Tibial artery (tissue), 4 donors: ENCODE measurements around the gene FRMD4A.

Experiments
- DNase-seq, 2 donors: peaks; one replicate each; pipeline ENCODE4 v3.0.0-alpha.2; 2019
- H3K27ac ChIP-seq, 2 donors: fragments of 200-600 bp; sonication (generic) in 1 of 2; 1 replicate in 1 of 2; 2 replicates in 1 of 2; pipeline ENCODE4 v1.5.1; 2018 to 2019; ENCODE audit warnings: mild to moderate bottlenecking in 1 of 2
- H3K27me3 ChIP-seq, 2 donors: fragments of 200-600 bp; sonication (generic) in 1 of 2; one replicate each; pipeline versions ENCODE4 v1.5.1 to v1.6.0; 2016 to 2019
- H3K36me3 ChIP-seq, 3 donors: fragments of 200-600 bp; sonication (generic) in 2 of 3; one replicate each; pipeline ENCODE4 v1.5.1; 2016 to 2019; ENCODE audit warnings: mild to moderate bottlenecking in 2 of 3
- H3K4me1 ChIP-seq, 4 donors: fragments of 200-600 bp; sonication (generic) in 2 of 4; 1 replicate in 3 of 4; 2 replicates in 1 of 4; pipeline ENCODE4 v1.5.1; 2016 to 2019
- H3K4me3 ChIP-seq, 2 donors: fragments of 200-600 bp; sonication (generic) in 1 of 2; 1 replicate in 1 of 2; 2 replicates in 1 of 2; pipeline ENCODE4 v1.5.1; 2018 to 2019; ENCODE audit warnings: mild to moderate bottlenecking in 2 of 2
- H3K9me3 ChIP-seq, 3 donors: fragments of 200-600 bp; sonication (generic) in 1 of 3; one replicate each; pipeline ENCODE4 v1.5.1; 2016 to 2019
- intact Hi-C: fragments of 100-400 bp; cut with DNase I; formaldehyde crosslinking; loops from one replicate; pipeline ENCODE4 v1.15.0; 2023; ENCODE audit warnings: low total_unique reads
- TF ChIP-seq, protein P1 (sequence below), 2 experiments: fragments of 200-600 bp in 1 of 2; fragments of 450-650 bp in 1 of 2; IDR thresholded peaks; one replicate each; pipeline ENCODE4 v1.5.1; 2017 to 2019; ENCODE audit warnings: antibody characterized with exemption in 2 of 2, mild to moderate bottlenecking in 1 of 2, moderate library complexity in 1 of 2

The FRMD4A gene

DNA sequence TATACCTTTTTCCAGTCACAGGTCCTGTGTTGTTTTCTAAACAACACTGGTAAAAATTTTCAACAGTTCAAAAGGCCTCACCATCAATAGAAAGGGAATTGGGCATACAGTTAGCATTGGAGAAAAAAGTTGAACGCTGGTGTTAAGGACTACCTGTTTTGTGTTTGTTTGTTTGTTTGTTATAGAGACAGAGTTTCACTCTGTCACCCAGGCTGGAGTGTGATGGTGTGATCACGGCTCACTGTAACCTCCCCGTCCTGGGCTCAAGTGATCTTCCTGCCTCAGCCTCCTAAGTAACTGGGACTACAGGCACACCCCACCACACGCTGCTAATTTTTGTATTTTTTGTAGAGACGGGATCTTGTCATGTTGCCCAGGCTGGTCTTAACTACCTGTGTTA lies 437.9 kb downstream of the FRMD4A start:
- H3K9me3 ChIP-seq: no peaks in the 10 kb centered on the region
- H3K4me3 ChIP-seq: no peak overlapping the region
- H3K27ac ChIP-seq: peak overlapping the region; percentile 91 to 95
- DNase-seq: no peak
- H3K27me3 ChIP-seq: no peaks in the 10 kb centered on the region
- intact Hi-C loops: no loop called here
- peaks cover 0 to 36% (median 20%) of the 10 kb centered on the region in 4 donors for H3K4me1 ChIP-seq
- no peaks in the 10 kb centered on the region for H3K36me3 ChIP-seq
- TF ChIP-seq, protein P1, sequence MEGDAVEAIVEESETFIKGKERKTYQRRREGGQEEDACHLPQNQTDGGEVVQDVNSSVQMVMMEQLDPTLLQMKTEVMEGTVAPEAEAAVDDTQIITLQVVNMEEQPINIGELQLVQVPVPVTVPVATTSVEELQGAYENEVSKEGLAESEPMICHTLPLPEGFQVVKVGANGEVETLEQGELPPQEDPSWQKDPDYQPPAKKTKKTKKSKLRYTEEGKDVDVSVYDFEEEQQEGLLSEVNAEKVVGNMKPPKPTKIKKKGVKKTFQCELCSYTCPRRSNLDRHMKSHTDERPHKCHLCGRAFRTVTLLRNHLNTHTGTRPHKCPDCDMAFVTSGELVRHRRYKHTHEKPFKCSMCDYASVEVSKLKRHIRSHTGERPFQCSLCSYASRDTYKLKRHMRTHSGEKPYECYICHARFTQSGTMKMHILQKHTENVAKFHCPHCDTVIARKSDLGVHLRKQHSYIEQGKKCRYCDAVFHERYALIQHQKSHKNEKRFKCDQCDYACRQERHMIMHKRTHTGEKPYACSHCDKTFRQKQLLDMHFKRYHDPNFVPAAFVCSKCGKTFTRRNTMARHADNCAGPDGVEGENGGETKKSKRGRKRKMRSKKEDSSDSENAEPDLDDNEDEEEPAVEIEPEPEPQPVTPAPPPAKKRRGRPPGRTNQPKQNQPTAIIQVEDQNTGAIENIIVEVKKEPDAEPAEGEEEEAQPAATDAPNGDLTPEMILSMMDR (IDR thresholded peaks at IDR 0.05): no peak

DNA sequence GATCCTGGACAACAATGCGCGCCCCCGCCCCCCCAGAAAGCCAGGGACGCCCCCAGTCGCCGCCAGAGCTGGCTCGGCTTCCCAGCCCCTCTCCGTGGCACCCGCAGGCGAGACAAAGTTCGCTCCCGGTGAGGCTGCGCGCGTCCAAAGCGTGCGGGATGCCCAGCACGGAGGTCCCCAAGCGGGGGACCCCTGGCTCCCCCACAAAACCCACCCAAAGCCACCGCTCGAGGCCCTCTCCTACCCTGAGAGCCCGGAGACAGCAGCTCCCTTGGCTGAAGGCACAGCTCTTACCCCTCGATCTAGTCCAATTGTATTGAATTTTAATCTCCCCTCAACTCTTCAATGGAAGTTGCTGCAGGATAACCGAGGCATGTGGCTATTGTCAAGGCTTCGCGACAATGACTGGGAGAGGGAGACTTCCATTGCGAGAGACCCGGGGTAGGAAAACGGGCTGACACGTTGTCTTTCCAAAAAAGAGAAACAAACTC lies 438.7 kb downstream of the FRMD4A start:
- no peaks in the 10 kb centered on the region for H3K36me3 ChIP-seq
- intact Hi-C loops: no loop called here
- no peaks in the 10 kb centered on the region for H3K9me3 ChIP-seq
- peak overlapping the region; percentile 63 to 84 for H3K4me3 ChIP-seq
- H3K27me3 ChIP-seq: no peaks in the 10 kb centered on the region
- H3K4me1 ChIP-seq: peaks cover 0 to 44% (median 21%) of the 10 kb centered on the region in 4 donors
- DNase-seq: no peak
- TF ChIP-seq, protein P1 (IDR thresholded peaks at IDR 0.05): no peak
- peak overlapping the region; percentile 91 to 95 for H3K27ac ChIP-seq

DNA sequence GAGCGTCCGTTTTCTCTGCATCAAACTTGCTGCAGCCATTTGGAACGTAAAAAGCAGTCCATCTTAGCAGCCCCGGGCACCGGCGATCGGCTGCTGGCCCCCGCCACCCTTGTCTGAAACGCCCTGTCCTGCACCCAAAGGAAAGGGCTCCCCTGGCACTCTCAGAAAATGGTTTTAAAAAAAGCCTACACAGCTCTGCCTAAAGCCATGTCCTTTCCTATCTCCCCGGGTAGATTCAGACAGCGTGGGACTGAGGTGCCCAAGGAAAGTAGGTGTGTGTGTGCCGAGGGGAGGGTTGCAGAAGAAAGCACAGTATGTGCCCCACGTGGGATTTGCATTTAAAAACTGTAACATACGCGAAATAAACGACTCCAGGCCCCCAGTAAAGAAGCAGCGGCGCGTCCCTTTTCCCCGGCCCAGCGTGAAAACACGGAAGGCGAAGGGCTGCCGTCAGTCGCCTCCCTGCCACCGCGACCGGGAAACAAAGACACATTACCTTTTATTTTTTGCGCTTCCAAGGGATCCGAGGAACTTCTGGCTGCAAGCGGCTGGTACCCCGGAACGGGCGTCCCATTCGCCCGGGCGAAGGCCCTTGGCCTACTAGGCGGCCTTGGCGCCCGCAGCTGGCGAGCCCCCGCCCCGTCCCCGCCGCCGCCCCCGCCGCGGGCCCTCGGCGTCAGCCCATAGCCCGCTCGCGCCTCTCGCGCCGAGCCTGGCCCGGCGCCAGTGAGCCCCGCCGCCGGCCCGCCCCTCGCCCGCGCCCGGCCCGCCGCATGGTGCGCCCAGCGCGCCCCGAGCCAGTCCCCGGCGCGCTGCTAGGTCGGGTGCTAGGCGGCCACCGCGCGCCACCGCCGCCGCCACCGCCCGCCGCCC lies 439.4 kb downstream of the FRMD4A start:
- Histone ChIP-seq H3K4me3 (peak overlapping the region; percentile 63 to 84), H3K9me3 (no peaks in the 10 kb centered on the region), H3K36me3 (no peaks in the 10 kb centered on the region), H3K27ac (peak overlapping the region; percentile 91 to 95), H3K27me3 (no peaks in the 10 kb centered on the region), H3K4me1 (peaks cover 0 to 50% (median 21%) of the 10 kb centered on the region in 4 donors)
- intact Hi-C loops: no loop called here
- TF ChIP-seq, protein P1 (IDR thresholded peaks at IDR 0.05): no peak
- DNase-seq: peak in 1 of 2 donors; percentile 74

DNA sequence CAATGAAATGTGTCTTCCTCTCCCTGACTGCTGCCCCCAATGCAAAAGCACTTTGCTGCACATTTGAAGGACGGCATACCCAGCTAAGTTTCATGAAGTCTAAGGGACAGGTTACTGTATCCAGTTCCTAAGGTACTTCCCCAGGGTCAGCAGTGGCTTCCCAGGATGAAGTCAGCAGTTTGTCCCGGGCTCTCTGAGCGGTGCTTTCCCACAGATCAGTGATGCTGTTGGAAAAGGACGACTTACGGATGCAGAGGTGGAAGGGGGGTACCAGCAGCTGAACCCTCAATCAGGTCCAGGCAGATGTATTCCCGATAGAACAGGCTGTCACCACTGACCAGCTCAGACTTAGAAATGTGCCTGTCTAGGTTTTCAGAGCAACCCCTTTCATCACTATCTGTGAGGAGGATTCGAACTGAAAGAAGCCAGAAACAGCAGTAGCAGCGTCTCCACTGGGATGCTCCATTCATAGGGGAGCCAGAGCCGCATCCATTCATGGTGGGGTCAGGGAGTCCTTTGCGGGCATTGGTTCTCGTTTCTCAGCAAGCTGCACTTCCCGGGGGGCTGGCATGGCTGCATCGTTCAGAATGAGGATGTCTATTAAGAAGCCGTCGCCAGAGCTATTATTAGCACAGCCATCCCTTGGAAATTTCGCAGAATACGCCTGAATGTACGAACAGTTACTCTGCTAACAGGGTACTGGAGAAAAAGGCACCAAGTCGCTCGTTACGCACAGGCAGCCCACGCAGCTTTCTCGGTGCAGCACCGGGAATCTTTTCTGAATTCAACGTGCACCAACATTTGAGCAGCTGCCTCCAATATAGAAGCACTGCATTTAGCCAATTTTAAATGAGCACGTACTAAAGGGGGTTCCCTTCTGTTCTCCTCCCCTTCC lies 440.2 kb downstream of the FRMD4A start:
- no peaks in the 10 kb centered on the region for H3K36me3 ChIP-seq
- intact Hi-C loops: no loop called here
- no peaks in the 10 kb centered on the region for H3K9me3 ChIP-seq
- H3K27me3 ChIP-seq: no peaks in the 10 kb centered on the region
- peak overlapping the region; percentile 91 to 95 for H3K27ac ChIP-seq
- DNase-seq: peak; percentile 53 to 80
- peaks cover 0 to 57% (median 21%) of the 10 kb centered on the region in 4 donors for H3K4me1 ChIP-seq
- TF ChIP-seq, protein P1 (IDR thresholded peaks at IDR 0.05): no peak
- peak overlapping the region; percentile 63 to 84 for H3K4me3 ChIP-seq

DNA sequence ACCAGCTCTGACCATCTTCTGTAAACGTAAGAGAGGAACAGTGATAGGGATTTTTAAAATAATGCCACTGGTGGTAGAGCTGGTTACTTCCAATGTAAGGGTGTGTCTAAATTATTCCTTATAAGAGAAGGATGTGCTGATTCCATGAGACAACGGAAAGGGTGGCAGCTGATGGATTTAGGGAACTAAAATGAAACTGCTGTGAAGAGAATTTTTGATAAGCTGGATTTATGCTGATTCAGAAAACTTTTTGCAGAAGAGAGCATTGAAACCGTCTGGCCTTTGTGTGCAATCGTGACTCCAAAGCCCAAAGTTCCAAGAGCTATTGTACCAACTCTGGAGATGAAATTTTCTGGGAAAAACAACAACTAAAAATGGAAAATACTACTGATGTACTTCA lies 443.0 kb downstream of the FRMD4A start:
- no peak for DNase-seq
- Histone ChIP-seq H3K4me1 (peaks cover 0 to 83% (median 28%) of the 10 kb centered on the region in 4 donors), H3K4me3 (peak overlapping the region in 1 of 2 donors; percentile 84), H3K27me3 (no peaks in the 10 kb centered on the region), H3K36me3 (no peaks in the 10 kb centered on the region), H3K9me3 (no peaks in the 10 kb centered on the region), H3K27ac (peak overlapping the region; percentile 61 to 91)
- TF ChIP-seq, protein P1 (IDR thresholded peaks at IDR 0.05): no peak
- intact Hi-C loops: no loop called here
